LNCAP (cell line): ENCODE measurements around the gene CCNJL.

Experiments used
- TF ChIP-seq, protein P1 (sequence below): fragments of 450-650 bp; IDR thresholded peaks from 2 replicates; pipeline ENCODE4 v1.5.1; 2017; ENCODE audit warnings: mild to moderate bottlenecking

Gene CCNJL

DNA sequence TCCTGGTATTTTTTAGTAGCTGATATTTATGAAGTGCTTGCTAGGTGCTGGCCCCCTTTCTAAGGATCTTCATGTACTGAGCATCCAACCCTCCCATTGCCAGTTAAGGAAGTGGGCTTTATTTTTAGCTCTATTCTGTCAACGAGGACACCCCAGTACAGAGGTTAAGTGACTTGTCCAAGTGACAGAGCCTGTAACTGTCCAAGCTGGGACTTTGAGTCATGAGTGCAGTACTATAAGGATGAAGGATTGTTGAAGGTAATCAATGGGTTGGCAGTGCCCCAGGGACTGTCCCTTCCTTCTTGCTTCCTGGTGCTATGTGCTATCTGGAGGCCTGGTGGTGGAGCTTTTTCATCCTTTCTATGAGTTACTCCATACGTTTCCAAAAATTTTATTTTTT, 101.0 kb downstream of the CCNJL start:
- TF ChIP-seq, protein P1, sequence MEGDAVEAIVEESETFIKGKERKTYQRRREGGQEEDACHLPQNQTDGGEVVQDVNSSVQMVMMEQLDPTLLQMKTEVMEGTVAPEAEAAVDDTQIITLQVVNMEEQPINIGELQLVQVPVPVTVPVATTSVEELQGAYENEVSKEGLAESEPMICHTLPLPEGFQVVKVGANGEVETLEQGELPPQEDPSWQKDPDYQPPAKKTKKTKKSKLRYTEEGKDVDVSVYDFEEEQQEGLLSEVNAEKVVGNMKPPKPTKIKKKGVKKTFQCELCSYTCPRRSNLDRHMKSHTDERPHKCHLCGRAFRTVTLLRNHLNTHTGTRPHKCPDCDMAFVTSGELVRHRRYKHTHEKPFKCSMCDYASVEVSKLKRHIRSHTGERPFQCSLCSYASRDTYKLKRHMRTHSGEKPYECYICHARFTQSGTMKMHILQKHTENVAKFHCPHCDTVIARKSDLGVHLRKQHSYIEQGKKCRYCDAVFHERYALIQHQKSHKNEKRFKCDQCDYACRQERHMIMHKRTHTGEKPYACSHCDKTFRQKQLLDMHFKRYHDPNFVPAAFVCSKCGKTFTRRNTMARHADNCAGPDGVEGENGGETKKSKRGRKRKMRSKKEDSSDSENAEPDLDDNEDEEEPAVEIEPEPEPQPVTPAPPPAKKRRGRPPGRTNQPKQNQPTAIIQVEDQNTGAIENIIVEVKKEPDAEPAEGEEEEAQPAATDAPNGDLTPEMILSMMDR, result no peak

DNA sequence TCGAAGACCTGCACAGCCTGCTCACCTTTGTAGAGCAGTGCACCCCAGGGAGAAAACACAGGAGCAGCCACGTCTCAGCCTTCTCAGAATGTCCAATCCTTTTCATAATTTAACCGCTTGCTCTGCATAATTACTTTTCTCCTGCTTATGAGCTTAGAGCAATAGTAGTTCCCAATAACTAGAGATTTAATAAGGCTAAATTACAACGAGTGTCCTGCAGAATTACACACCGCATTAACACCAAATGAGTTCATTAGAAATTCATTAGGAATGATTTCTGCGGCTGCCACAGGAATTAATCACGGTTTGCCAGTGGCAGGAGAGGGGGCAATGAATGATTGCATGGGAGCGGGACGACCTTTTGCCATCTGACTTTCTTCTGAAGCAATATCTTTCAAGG, 101.8 kb downstream of the CCNJL start:
- TF ChIP-seq, protein P1, result no peak

DNA sequence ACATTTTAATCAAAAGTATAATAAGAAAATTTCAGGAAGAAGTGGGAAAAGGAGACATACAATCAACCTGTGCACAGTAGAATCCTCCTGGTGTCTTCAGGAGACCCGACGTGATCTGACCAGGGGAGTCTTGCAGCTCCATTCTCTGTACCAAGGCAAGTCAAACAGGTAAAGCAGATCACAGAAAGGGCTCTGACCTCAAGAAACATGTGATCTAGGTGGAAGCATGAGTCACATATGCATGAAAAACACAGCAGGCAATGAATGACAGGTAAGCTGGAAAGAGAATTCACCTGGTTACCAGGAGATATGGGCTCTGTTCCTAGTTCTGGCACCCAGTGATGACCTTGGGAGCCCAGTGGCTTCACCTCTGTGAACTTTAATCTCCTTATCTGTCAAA, 102.4 kb downstream of the CCNJL start:
- TF ChIP-seq, protein P1, result no peak

DNA sequence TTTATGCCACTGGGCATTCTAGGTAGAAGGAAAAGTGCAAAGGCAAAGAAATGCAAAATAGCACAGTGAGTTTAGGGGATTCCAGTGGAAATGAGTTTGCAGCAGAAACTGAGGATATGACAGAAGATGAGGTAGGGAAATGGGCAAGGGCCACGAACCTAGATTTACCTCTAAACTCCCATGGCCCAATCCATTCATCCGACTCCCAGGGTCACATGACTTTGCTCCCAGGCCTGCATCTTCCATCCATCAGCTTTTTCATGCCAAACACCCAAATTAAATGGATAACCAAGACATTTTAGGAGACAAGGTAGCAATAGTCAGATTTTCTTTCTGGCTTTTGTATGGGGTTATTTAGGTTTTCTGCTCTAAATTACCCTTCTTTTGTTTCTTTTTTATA, 105.3 kb downstream of the CCNJL start:
- TF ChIP-seq, protein P1, result no peak
